A673 (cell line): ENCODE data around the gene CSRP1.

ENCODE experiments used
- CTCF ChIP-seq: fragments of 300-800, 200-600 bp; sonication (generic); conservative IDR thresholded peaks from 2 replicates; pipeline ENCODE4 v1.5.1; 2017; ENCODE audit warnings: low read depth, mild to moderate bottlenecking, antibody characterized with exemption, low read length, moderate library complexity, mixed read lengths
- EZH2 ChIP-seq: fragments of 200-600 bp; sonication (generic); IDR thresholded peaks from 2 replicates; pipeline ENCODE4 v1.6.1; 2017; ENCODE audit warnings: borderline replicate concordance, low read depth, mild to moderate bottlenecking, mixed read lengths, antibody characterized with exemption, low read length; ENCODE audit not compliant: poor library complexity, severe bottlenecking

GRCh38 chr1:201535046-201535918 lies 28.4 kb upstream of the CSRP1 start:
- TF ChIP-seq CTCF (no peak), EZH2 (no peak)
